OCI-LY1 (cell line): ENCODE data around the gene PLVAP.

Experiments
- H2AFZ ChIP-seq: fragments of 200-600 bp; sonication (generic), shearing (Covaris generic); 2 replicates; pipeline ENCODE4 v1.6.0; 2014; ENCODE audit warnings: antibody characterized with exemption, mild to moderate bottlenecking, low read length
- H3F3A ChIP-seq: fragments of 200-600 bp; sonication (generic), shearing (Covaris generic); 2 replicates; pipeline ENCODE4 v1.6.0; 2014; ENCODE audit warnings: mild to moderate bottlenecking, antibody characterized with exemption, low read length, moderate library complexity; ENCODE audit not compliant: insufficient read depth
- H3K27ac ChIP-seq: fragments of 200-600 bp; sonication (generic); 2 replicates; pipeline ENCODE4 v1.5.1; 2014; ENCODE audit warnings: low read length, mixed run types, mild to moderate bottlenecking, low read depth; ENCODE audit not compliant: poor library complexity, severe bottlenecking
- H3K27me3 ChIP-seq: fragments of 200-600 bp; sonication (generic); 2 replicates; pipeline ENCODE4 v1.6.0; 2014; ENCODE audit warnings: antibody characterized with exemption, mild to moderate bottlenecking, low read length, moderate library complexity; ENCODE audit not compliant: insufficient read depth
- H3K36me3 ChIP-seq: fragments of 200-600 bp; sonication (generic); 2 replicates; pipeline ENCODE4 v1.6.1; 2014; ENCODE audit warnings: mild to moderate bottlenecking, antibody characterized with exemption, low read length, moderate library complexity, mixed read lengths; ENCODE audit not compliant: insufficient read depth
- H3K4me1 ChIP-seq: fragments of 200-600 bp; sonication (generic); 2 replicates; pipeline ENCODE4 v1.5.1; 2014; ENCODE audit warnings: mild to moderate bottlenecking, low read length, moderate library complexity; ENCODE audit not compliant: insufficient read depth, severe bottlenecking
- H3K4me2 ChIP-seq: fragments of 200-600 bp; sonication (generic), shearing (Covaris generic); 2 replicates; pipeline ENCODE4 v1.6.1; 2014; ENCODE audit warnings: low read length
- H3K4me3 ChIP-seq: fragments of 200-600 bp; sonication (generic); 2 replicates; pipeline ENCODE4 v1.5.1; 2014; ENCODE audit warnings: low read length, low read depth, mild to moderate bottlenecking, mixed read lengths; ENCODE audit not compliant: poor library complexity, severe bottlenecking
- H3K79me2 ChIP-seq: fragments of 200-600 bp; shearing (Covaris generic); 2 replicates; pipeline ENCODE4 v1.6.1; 2016; ENCODE audit warnings: mixed run types, low read length, mixed read lengths; ENCODE audit not compliant: insufficient read depth
- H3K9ac ChIP-seq: fragments of 200-600 bp; sonication (generic), shearing (Covaris generic); 2 replicates; pipeline ENCODE4 v1.6.1; 2014; ENCODE audit warnings: mild to moderate bottlenecking, low read length, mixed read lengths
- H3K9me2 ChIP-seq: fragments of 200-600 bp; sonication (generic), shearing (Covaris generic); 2 replicates; pipeline ENCODE4 v1.6.1; 2014; ENCODE audit warnings: low read depth, mild to moderate bottlenecking, low read length, mixed read lengths
- H3K9me3 ChIP-seq: fragments of 200-600 bp; shearing (Covaris generic); 2 replicates; pipeline ENCODE4 v1.6.1; 2014; ENCODE audit warnings: low read length, mixed read lengths
- H4K20me1 ChIP-seq: fragments of 200-600 bp; sonication (generic), shearing (Covaris generic); 2 replicates; pipeline ENCODE4 v1.6.0; 2016; ENCODE audit warnings: mild to moderate bottlenecking, low read length; ENCODE audit not compliant: insufficient read depth
- CTCF ChIP-seq: fragments of 200-600 bp; sonication (generic), shearing (Covaris generic); IDR thresholded peaks from 2 replicates; pipeline ENCODE4 v1.5.1; 2017; ENCODE audit warnings: mild to moderate bottlenecking, antibody characterized with exemption, low read length, moderate library complexity, mixed read lengths
- EZH2 ChIP-seq: fragments of 200-600 bp; sonication (generic), shearing (Covaris generic); IDR thresholded peaks from 2 replicates; pipeline ENCODE4 v1.8.0; 2017; ENCODE audit warnings: borderline replicate concordance, mixed run types, mild to moderate bottlenecking, antibody characterized with exemption, low read length, moderate library complexity, mixed read lengths

The PLVAP gene

GRCh38 chr19:17357078-17357666 lies 20.0 kb downstream of the PLVAP start:
- Histone ChIP-seq H3K4me2 (no peak overlapping the region), H3F3A (no peaks in the 10 kb centered on the region), H3K9me3 (no peaks in the 10 kb centered on the region), H3K9me2 (no peaks in the 10 kb centered on the region), H3K27ac (no peak overlapping the region), H3K4me1 (no peaks in the 10 kb centered on the region), H3K79me2 (no peaks in the 10 kb centered on the region), H3K4me3 (no peak overlapping the region), H3K27me3 (no peaks in the 10 kb centered on the region), H3K36me3 (no peaks in the 10 kb centered on the region), H4K20me1 (no peaks in the 10 kb centered on the region), H2AFZ (no peak overlapping the region), H3K9ac (no peak overlapping the region)
- TF ChIP-seq EZH2, result no peak
- no peak for TF ChIP-seq CTCF

GRCh38 chr19:17353386-17353785 lies 23.8 kb downstream of the PLVAP start:
- Histone ChIP-seq H3K9me3 (no peaks in the 10 kb centered on the region), H2AFZ (no peak overlapping the region), H3K36me3 (no peaks in the 10 kb centered on the region), H4K20me1 (no peaks in the 10 kb centered on the region), H3K9ac (no peak overlapping the region), H3K27ac (no peak overlapping the region), H3F3A (no peaks in the 10 kb centered on the region), H3K4me1 (no peaks in the 10 kb centered on the region), H3K9me2 (no peaks in the 10 kb centered on the region), H3K4me2 (no peak overlapping the region), H3K4me3 (no peak overlapping the region), H3K27me3 (peaks cover 7% of the 10 kb centered on the region; the same call in 1 of the 2 replicates), H3K79me2 (no peaks in the 10 kb centered on the region)
- TF ChIP-seq EZH2 (no peak), CTCF (no peak)

- Histone ChIP-seq H3K9me3 (no peaks in the 10 kb centered on the region), H3K9me2 (no peaks in the 10 kb centered on the region), H3K4me1 (no peaks in the 10 kb centered on the region), H3K4me3 (no peak overlapping the region), H3K4me2 (no peak overlapping the region), H3K27ac (no peak overlapping the region), H3F3A (no peaks in the 10 kb centered on the region), H2AFZ (no peak overlapping the region), H3K9ac (no peak overlapping the region), H3K27me3 (peaks cover 7% of the 10 kb centered on the region; the same call in 1 of the 2 replicates), H4K20me1 (no peaks in the 10 kb centered on the region), H3K79me2 (no peaks in the 10 kb centered on the region), H3K36me3 (no peaks in the 10 kb centered on the region)
- TF ChIP-seq EZH2 (no peak), CTCF (no peak)
Measured at GRCh38 chr19:17352608-17353280, 24.4 kb downstream of the PLVAP start.
